HG03571 (cell line): ENCODE results near the gene AEBP1.

Source experiments
- ATAC-seq: cut with Tn5 transposase; IDR thresholded peaks from one replicate; pipeline ENCODE4 v1.9.1; 2021; ENCODE audit not compliant: unreplicated experiment

AEBP1 gene

GRCh38 chr7:44103923-44104859 is at the start of gene AEBP1:
Gene AEBP1 (plus strand): TSS chr7:44104345. CDS start chr7:44104666, 321 bp downstream.
- no peak for ATAC-seq

GRCh38 chr7:44056681-44057080 is 47.5 kb upstream of the AEBP1 start:
- no peak for ATAC-seq

- no peak for ATAC-seq
These were observed 46.8 kb upstream of the AEBP1 start for GRCh38 chr7:44057181-44057848.

- no peak for ATAC-seq
These were observed 46.0 kb upstream of the AEBP1 start for GRCh38 chr7:44057849-44058758.

GRCh38 chr7:44058759-44059218 is 45.4 kb upstream of the AEBP1 start:
- ATAC-seq = no peak

- no peak for ATAC-seq
These were observed 44.7 kb upstream of the AEBP1 start for GRCh38 chr7:44059219-44060090.

GRCh38 chr7:44060091-44060947 is 43.8 kb upstream of the AEBP1 start:
- ATAC-seq = no peak

- no peak for ATAC-seq
These were observed 43.0 kb upstream of the AEBP1 start for GRCh38 chr7:44060948-44061644.

GRCh38 chr7:44061645-44062179 is 42.4 kb upstream of the AEBP1 start:
- no peak for ATAC-seq

- ATAC-seq = no peak
These were observed 41.8 kb upstream of the AEBP1 start for GRCh38 chr7:44062180-44062902.

GRCh38 chr7:44062903-44063295 is 41.2 kb upstream of the AEBP1 start:
- ATAC-seq = no peak

- no peak for ATAC-seq
These were observed 40.6 kb upstream of the AEBP1 start for GRCh38 chr7:44063547-44063893.

GRCh38 chr7:44063894-44064651 is 40.1 kb upstream of the AEBP1 start:
- no peak for ATAC-seq

GRCh38 chr7:44064791-44065430 is 39.2 kb upstream of the AEBP1 start:
- no peak for ATAC-seq

GRCh38 chr7:44065431-44066110 is 38.6 kb upstream of the AEBP1 start, which contains the start of gene PGAM2:
Gene PGAM2 (minus strand): TSS chr7:44065567. CDS start chr7:44065529, 38 bp downstream.
- ATAC-seq = no peak

- ATAC-seq = no peak
These were observed 38.1 kb upstream of the AEBP1 start for GRCh38 chr7:44066111-44066460.
